Stimulated activated CD8-positive, alpha-beta memory T cell treated with anti-CD3 and anti-CD28 coated beads, Interleukin-15, amount 100 ng/mL, for 1 hour (primary cell): ENCODE results near the gene OR4X2.
"Not testable (repeated sequence)": the region's sequence is repeated elsewhere in the genome, so short reads cannot be mapped to it uniquely, and the experiment has no call there.

Experiments
- DNase-seq: peaks from one replicate; pipeline ENCODE4 v3.0.0-alpha.2; 2020; ENCODE audit warnings: low read depth

The OR4X2 gene

GRCh38 chr11:48244804-48245203 lies at the start of gene OR4X2:
Gene OR4X2, plus strand, starts transcription at chr11:48245104. Its CDS starts 0 bp downstream, at chr11:48245104.
- DNase-seq = no peak

- no peak for DNase-seq
Observed at GRCh38 chr11:48207881-48208280, 37.0 kb upstream of the OR4X2 start.

- DNase-seq = no peak
Observed at GRCh38 chr11:48210052-48210451, 34.9 kb upstream of the OR4X2 start.

GRCh38 chr11:48216510-48216909 lies 28.4 kb upstream of the OR4X2 start, which contains the start of gene OR4B1:
Gene OR4B1, plus strand, starts transcription at chr11:48216810. Its CDS starts 0 bp downstream, at chr11:48216810.
- DNase-seq = no peak

GRCh38 chr11:48228761-48229160 lies 16.1 kb upstream of the OR4X2 start:
- DNase-seq = no peak

- not testable (repeated sequence) for DNase-seq
Observed at GRCh38 chr11:48230057-48230456, 14.8 kb upstream of the OR4X2 start.

GRCh38 chr11:48237727-48238126 lies 7.2 kb upstream of the OR4X2 start:
- DNase-seq = no peak

- no peak for DNase-seq
Observed at GRCh38 chr11:48242501-48242900, 2.4 kb upstream of the OR4X2 start.

- no peak for DNase-seq
Observed at GRCh38 chr11:48248902-48249301, 4.0 kb downstream of the OR4X2 start.

GRCh38 chr11:48261600-48261999 lies 16.7 kb downstream of the OR4X2 start:
- no peak for DNase-seq

- DNase-seq = no peak
Observed at GRCh38 chr11:48263423-48263911, 18.6 kb downstream of the OR4X2 start, which contains the start of gene OR4X1. Gene OR4X1, plus strand, starts transcription at chr11:48263861. Its CDS starts 0 bp downstream, at chr11:48263861.

GRCh38 chr11:48270621-48271020 lies 25.7 kb downstream of the OR4X2 start:
- DNase-seq = no peak

GRCh38 chr11:48272606-48273005 lies 27.7 kb downstream of the OR4X2 start:
- no peak for DNase-seq
